ENCODE results near the gene FAM240B.

DNA sequence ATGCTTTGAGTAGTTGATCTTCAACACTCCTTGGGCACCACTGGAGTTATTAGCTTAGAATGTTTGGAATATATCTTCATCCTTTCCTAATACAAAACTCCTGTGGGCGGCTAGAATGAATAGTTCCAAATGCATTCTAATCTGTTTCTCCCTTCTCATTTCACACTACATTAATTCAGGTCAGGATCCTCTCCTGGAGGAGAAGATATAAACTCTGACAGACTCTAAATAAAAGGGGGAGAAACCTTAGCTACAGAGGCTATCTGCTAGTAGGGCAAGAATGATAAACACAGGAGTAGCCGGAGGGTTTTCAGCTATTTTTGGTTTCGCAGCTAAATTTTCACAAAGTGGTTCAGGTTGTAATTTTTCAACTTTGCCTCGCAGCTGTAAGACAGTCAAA lies 45.2 kb upstream of the FAM240B start:
- TF ChIP-seq, protein P1, sequence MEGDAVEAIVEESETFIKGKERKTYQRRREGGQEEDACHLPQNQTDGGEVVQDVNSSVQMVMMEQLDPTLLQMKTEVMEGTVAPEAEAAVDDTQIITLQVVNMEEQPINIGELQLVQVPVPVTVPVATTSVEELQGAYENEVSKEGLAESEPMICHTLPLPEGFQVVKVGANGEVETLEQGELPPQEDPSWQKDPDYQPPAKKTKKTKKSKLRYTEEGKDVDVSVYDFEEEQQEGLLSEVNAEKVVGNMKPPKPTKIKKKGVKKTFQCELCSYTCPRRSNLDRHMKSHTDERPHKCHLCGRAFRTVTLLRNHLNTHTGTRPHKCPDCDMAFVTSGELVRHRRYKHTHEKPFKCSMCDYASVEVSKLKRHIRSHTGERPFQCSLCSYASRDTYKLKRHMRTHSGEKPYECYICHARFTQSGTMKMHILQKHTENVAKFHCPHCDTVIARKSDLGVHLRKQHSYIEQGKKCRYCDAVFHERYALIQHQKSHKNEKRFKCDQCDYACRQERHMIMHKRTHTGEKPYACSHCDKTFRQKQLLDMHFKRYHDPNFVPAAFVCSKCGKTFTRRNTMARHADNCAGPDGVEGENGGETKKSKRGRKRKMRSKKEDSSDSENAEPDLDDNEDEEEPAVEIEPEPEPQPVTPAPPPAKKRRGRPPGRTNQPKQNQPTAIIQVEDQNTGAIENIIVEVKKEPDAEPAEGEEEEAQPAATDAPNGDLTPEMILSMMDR (IDR thresholded peaks at IDR 0.05): no peak
- TF ChIP-seq POLR2A (IDR thresholded peaks at IDR 0.05): no peak
